PC-9 (cell line): ENCODE measurements around the gene TNFRSF8. TPM values are rescaled to one million over a fixed set of nuclear protein-coding genes. Genes with fewer than 3 reads are reported as not detected.

Experiments used
- BruUV-seq: library from RNA; stranded (reverse); fragments of 400-500 nt; replicated peaks from 2 replicates; lab custom pipeline; 2021; lab: Mats Ljungman, UMichigan
- CTCF ChIA-PET: fragments of 300-600 bp; sonication (Branson Sonifier 250); formaldehyde crosslinking; loops from one replicate; lab custom pipeline; 2022; ENCODE audit warnings: antibody characterized with exemption; lab: Charles Lee
- POLR2A ChIA-PET: fragments of 300-600 bp; sonication (Branson Sonifier 250); formaldehyde crosslinking; loops from one replicate; lab custom pipeline; 2022; ENCODE audit warnings: antibody characterized with exemption; ENCODE audit not compliant: unreplicated experiment; lab: Charles Lee
- DNase-seq, 2 experiments: peaks; one replicate each; pipeline versions ENCODE4 v3.0.0 to v3.0.0-alpha.2; 2015 to 2022; ENCODE audit warnings: mixed read lengths in 1 of 2
- H2AFZ ChIP-seq: fragments of 200-600 bp; sonication (generic); 2 replicates; pipeline ENCODE4 v1.8.1; 2017; ENCODE audit warnings: antibody characterized with exemption
- H3F3A ChIP-seq: fragments of 200-600 bp; sonication (generic); 2 replicates; pipeline ENCODE4 v1.8.1; 2017; ENCODE audit warnings: antibody characterized with exemption, mild to moderate bottlenecking, low read depth; ENCODE audit not compliant: insufficient read depth
- H3K27ac ChIP-seq: fragments of 200-600 bp; sonication (generic); 2 replicates; pipeline ENCODE4 v1.6.1; 2016; ENCODE audit warnings: mixed run types
- H3K27me3 ChIP-seq: fragments of 200-600 bp; sonication (generic); 2 replicates; pipeline ENCODE4 v1.6.1; 2016; ENCODE audit warnings: low read depth, mixed run types; ENCODE audit not compliant: insufficient read depth
- H3K36me3 ChIP-seq: fragments of 200-600 bp; sonication (generic); 2 replicates; pipeline ENCODE4 v1.6.1; 2016; ENCODE audit warnings: low read depth, mixed run types
- H3K4me1 ChIP-seq: fragments of 200-600 bp; sonication (generic); replicated peaks from 2 replicates; pipeline ENCODE4 v1.6.1; 2016; ENCODE audit warnings: mixed run types; ENCODE audit not compliant: insufficient read depth
- H3K4me2 ChIP-seq: fragments of 200-600 bp; sonication (generic); 2 replicates; pipeline ENCODE4 v1.6.1; 2017; ENCODE audit warnings: mixed run types
- H3K4me3 ChIP-seq: fragments of 200-600 bp; sonication (generic); 2 replicates; pipeline ENCODE4 v1.6.1; 2016; ENCODE audit warnings: mixed run types
- H3K79me2 ChIP-seq: fragments of 200-600 bp; sonication (generic); 2 replicates; pipeline ENCODE4 v1.6.1; 2017; ENCODE audit warnings: low read depth, mixed run types
- H3K9me2 ChIP-seq: fragments of 200-600 bp; sonication (generic); 2 replicates; pipeline ENCODE4 v1.8.1; 2017; ENCODE audit warnings: mild to moderate bottlenecking; ENCODE audit not compliant: insufficient read depth
- H3K9me3 ChIP-seq: fragments of 200-600 bp; sonication (generic); 2 replicates; pipeline ENCODE4 v1.8.1; 2016; ENCODE audit warnings: low read depth; ENCODE audit not compliant: insufficient read depth
- H4K20me1 ChIP-seq: fragments of 200-600 bp; sonication (generic); 2 replicates; pipeline ENCODE4 v1.8.1; 2017; ENCODE audit not compliant: insufficient read depth
- CTCF ChIP-seq: fragments of 200-600 bp; sonication (generic); conservative IDR thresholded peaks from 2 replicates; pipeline ENCODE4 v1.6.1; 2017; ENCODE audit warnings: mixed run types, antibody characterized with exemption, mild to moderate bottlenecking, moderate library complexity
- EZH2 ChIP-seq: fragments of 200-600 bp; sonication (generic); IDR thresholded peaks from 2 replicates; pipeline ENCODE4 v1.8.0; 2017; ENCODE audit warnings: antibody characterized with exemption, low read depth
- intact Hi-C: fragments of 100-400 bp; cut with micrococcal nuclease; formaldehyde crosslinking; loops from one replicate; pipeline ENCODE4 v1.10.0; 2022; ENCODE audit not compliant: unreplicated experiment
- total RNA-seq: library from RNA; stranded (reverse); gene quantifications from 2 replicates; pipeline ENCODE4 v1.2.3, GENCODE V29; 2021

TNFRSF8 gene
- total RNA-seq, 1 experiment from 2014 or later = not detected

DNA sequence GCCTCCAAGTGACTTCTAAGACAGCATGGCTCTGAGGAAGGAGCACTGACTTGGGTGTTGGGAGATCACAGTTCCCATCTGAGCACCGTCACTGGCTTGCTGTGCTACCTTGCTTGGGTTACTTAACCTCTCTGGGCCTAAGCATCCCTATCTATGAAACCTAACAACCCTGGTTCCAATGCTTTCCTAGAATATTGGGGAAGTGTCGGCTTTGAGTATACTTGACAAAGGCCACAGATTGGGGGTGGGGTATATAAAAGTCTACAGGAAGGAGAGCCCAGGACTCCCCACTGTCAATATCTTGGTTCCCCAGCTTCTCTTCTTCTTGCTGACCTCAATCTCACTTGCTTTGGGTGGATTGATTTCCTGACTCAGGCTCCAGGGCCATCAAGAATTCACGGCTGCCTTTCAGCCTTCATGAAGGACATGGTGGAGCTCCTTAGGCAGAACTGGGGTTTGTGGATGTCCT, 110.0 kb downstream of the TNFRSF8 start:
- no TSS peak for BruUV-seq
- Histone ChIP-seq H3K4me2 (no peak overlapping the region), H3K27me3 (no peaks in the 10 kb centered on the region), H3F3A (no peaks in the 10 kb centered on the region), H3K4me3 (no peak overlapping the region), H4K20me1 (no peaks in the 10 kb centered on the region), H2AFZ (no peak overlapping the region), H3K9me2 (no peaks in the 10 kb centered on the region), H3K9me3 (no peaks in the 10 kb centered on the region), H3K36me3 (no peaks in the 10 kb centered on the region), H3K27ac (no peak overlapping the region), H3K79me2 (no peaks in the 10 kb centered on the region), H3K4me1 (peaks cover 12% of the 10 kb centered on the region)
- intact Hi-C loops = no loop called here
- POLR2A ChIA-PET = no interaction called here
- CTCF ChIA-PET = interaction anchor here (0.6 kb wide), 1 partner anchor 49 kb away, joined by 5 read pairs; no protein-coding TSS in a partner anchor
- TF ChIP-seq EZH2 (no peak), CTCF (no peak)
- no peak for DNase-seq

DNA sequence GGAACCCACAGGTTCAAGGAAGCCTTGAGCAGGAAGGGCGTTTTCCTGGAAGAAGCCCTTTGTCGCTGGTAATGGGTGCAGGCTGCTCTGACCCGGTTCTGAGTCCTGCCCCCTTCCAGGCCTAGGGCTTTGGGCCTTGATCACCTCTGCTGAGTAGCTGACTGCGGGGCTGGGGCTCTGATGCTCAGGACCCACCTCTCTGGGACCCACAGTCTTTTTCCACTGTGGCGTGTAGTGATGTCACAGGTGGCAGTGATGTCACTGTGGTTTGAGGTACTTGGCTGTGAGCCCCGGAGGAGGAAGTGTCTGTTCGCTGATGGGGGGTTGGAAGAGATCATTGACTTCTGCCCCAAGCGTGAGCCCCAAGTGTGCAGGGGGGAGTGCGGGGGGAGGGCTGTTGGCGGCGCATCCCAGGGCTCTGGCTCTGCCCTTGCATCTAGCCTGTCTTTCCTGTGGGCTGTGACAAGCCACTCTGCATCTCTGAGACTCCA, 110.6 kb downstream of the TNFRSF8 start:
- CTCF ChIA-PET = interaction anchor here (0.6 kb wide), 1 partner anchor 49 kb away, joined by 5 read pairs; no protein-coding TSS in a partner anchor
- POLR2A ChIA-PET = no interaction called here

GRCh38 chr1:12174924-12175810, 112.1 kb downstream of the TNFRSF8 start:
- Histone ChIP-seq H3K27me3 (no peaks in the 10 kb centered on the region), H3K4me2 (no peak overlapping the region), H2AFZ (no peak overlapping the region), H3K79me2 (no peaks in the 10 kb centered on the region), H3K4me3 (no peak overlapping the region), H3F3A (no peaks in the 10 kb centered on the region), H3K27ac (no peak overlapping the region), H3K36me3 (no peaks in the 10 kb centered on the region), H3K9me2 (no peaks in the 10 kb centered on the region), H3K4me1 (peaks cover 6% of the 10 kb centered on the region), H3K9me3 (no peaks in the 10 kb centered on the region), H4K20me1 (no peaks in the 10 kb centered on the region)
- intact Hi-C loops = no loop called here
- no TSS peak for BruUV-seq
- DNase-seq = no peak
- TF ChIP-seq CTCF (no peak), EZH2 (no peak)
- CTCF ChIA-PET = no interaction called here
- POLR2A ChIA-PET = no interaction called here

More for the DNA sequence above, 110.6 kb downstream of the TNFRSF8 start:
- no peaks in the 10 kb centered on the region for H3K79me2 ChIP-seq
- H3K4me3 ChIP-seq = no peak overlapping the region
- no peaks in the 10 kb centered on the region for H3K9me2 ChIP-seq
- H3F3A ChIP-seq = no peaks in the 10 kb centered on the region
- intact Hi-C loops = no loop called here
- TF ChIP-seq CTCF = no peak
- TF ChIP-seq EZH2 = no peak
- no peak overlapping the region for H3K4me2 ChIP-seq
- peaks cover 12% of the 10 kb centered on the region for H3K4me1 ChIP-seq
- no peaks in the 10 kb centered on the region for H3K9me3 ChIP-seq
- no peaks in the 10 kb centered on the region for H3K36me3 ChIP-seq
- H4K20me1 ChIP-seq = no peaks in the 10 kb centered on the region
- no peak for DNase-seq
- H3K27me3 ChIP-seq = no peaks in the 10 kb centered on the region
- BruUV-seq = no TSS peak
- H3K27ac ChIP-seq = no peak overlapping the region
- no peak overlapping the region for H2AFZ ChIP-seq
